HepG2 (cell line): Measurements from ENCODE around the gene PHF2. TPM values are rescaled to one million over a fixed set of nuclear protein-coding genes. Genes with fewer than 3 reads are reported as not detected.

ENCODE experiments used
- ATAC-seq: fragments of 200-7000 bp; cut with Tn5 transposase; 3 replicates; pipeline ENCODE4 v1.9.1; 2020; ENCODE audit warnings: mild to moderate bottlenecking, moderate library complexity
- BruUV-seq: library from RNA; stranded (reverse); fragments of 400-500 nt; replicated peaks from 2 replicates; lab custom pipeline; 2021; lab: Mats Ljungman, UMichigan
- CTCF ChIA-PET: fragments of 300-600 bp; formaldehyde crosslinking; extraction: SDS; loops from one replicate; lab custom pipeline; 2021; ENCODE audit warnings: low total read pairs, inconsistent platforms, low intra/inter-chr PET ratio; lab: Yijun Ruan, JAX
- POLR2A ChIA-PET: fragments of 350-600 bp; sonication (Branson Sonifier 250); formaldehyde crosslinking; loops from one replicate; lab custom pipeline; 2020; ENCODE audit warnings: antibody characterized with exemption, inconsistent platforms; lab: Yijun Ruan, JAX
- DNase-seq: peaks from one replicate; pipeline ENCODE4 v3.0.0-alpha.2; 2015; ENCODE audit warnings: low spot score
- FAIRE-seq: peaks from 3 replicates; lab custom pipeline; 2011; peaks lifted over from hg19 to GRCh38; lab: Jason Lieb, UNC
- H2AFZ ChIP-seq: one replicate; pipeline ENCODE4 v1.6.1; 2011; ENCODE audit warnings: low read length, inconsistent platforms
- H3K27ac ChIP-seq: fragments of 300-600 bp; 3 replicates; pipeline ENCODE4 v1.8.0; 2011; ENCODE audit warnings: mixed run types, mild to moderate bottlenecking, mixed read lengths, low read length, inconsistent platforms; ENCODE audit not compliant: insufficient read depth; ENCODE audit errors: extremely low read length
- H3K27me3 ChIP-seq, 2 experiments: fragments of 200-600 bp in 1 of 2; 2 replicates in 1 of 2; 3 replicates in 1 of 2; pipeline versions ENCODE4 v1.6.0 to v1.8.0; 2011; ENCODE audit warnings: low read length in 2 of 2, mild to moderate bottlenecking in 2 of 2, moderate library complexity in 2 of 2, inconsistent platforms in 1 of 2; ENCODE audit not compliant: insufficient read depth in 2 of 2, control insufficient read depth in 1 of 2
- H3K36me3 ChIP-seq, 2 experiments: fragments of 200-600 bp in 1 of 2; replicated peaks in 1 of 2; 2 replicates in 1 of 2; 3 replicates in 1 of 2; pipeline versions ENCODE4 v1.5.1 to v1.8.0; 2011; ENCODE audit warnings: low read length in 2 of 2, inconsistent platforms in 1 of 2; ENCODE audit not compliant: insufficient read depth in 2 of 2, control insufficient read depth in 1 of 2
- H3K4me1 ChIP-seq: 2 replicates; pipeline ENCODE4 v1.5.1; 2012; ENCODE audit warnings: low read length, inconsistent platforms; ENCODE audit not compliant: insufficient read depth
- H3K4me2 ChIP-seq: 2 replicates; pipeline ENCODE4 v1.6.0; 2011; ENCODE audit warnings: low read depth, low read length, inconsistent platforms
- H3K4me3 ChIP-seq, 3 experiments: fragments of 200-600 bp in 1 of 3; sonication (generic), shearing (Covaris generic) in 1 of 3; replicated peaks in 1 of 3; 2 replicates each; pipeline ENCODE4 v1.5.1; 2011 to 2016; ENCODE audit warnings: low read length in 3 of 3, inconsistent platforms in 2 of 3, low read depth in 2 of 3, mild to moderate bottlenecking in 2 of 3, control low read depth in 1 of 3, mixed read lengths in 1 of 3; ENCODE audit not compliant: insufficient read depth in 1 of 3
- H3K79me2 ChIP-seq: one replicate; pipeline ENCODE4 v1.6.1; 2011; ENCODE audit warnings: low read length, inconsistent platforms; ENCODE audit not compliant: insufficient read depth
- H3K9ac ChIP-seq: 2 replicates; pipeline ENCODE4 v1.6.0; 2011; ENCODE audit warnings: mild to moderate bottlenecking, low read depth, low read length, inconsistent platforms; ENCODE audit not compliant: insufficient read depth
- H3K9me3 ChIP-seq: 2 replicates; pipeline ENCODE4 v1.5.1; 2012; ENCODE audit warnings: mild to moderate bottlenecking, low read length
- H4K20me1 ChIP-seq: 2 replicates; pipeline ENCODE4 v1.6.0; 2011; ENCODE audit warnings: inconsistent platforms, mild to moderate bottlenecking, low read length, moderate library complexity; ENCODE audit not compliant: insufficient read depth
- DNMT1 ChIP-seq: sonication (generic); formaldehyde crosslinking; IDR thresholded peaks from 2 replicates; pipeline ENCODE4 v1.5.1; 2020; ENCODE audit warnings: mild to moderate bottlenecking, missing genetic modification reagents
- FOXA1 ChIP-seq, 2 experiments: fragments of 450-650 bp in 1 of 2; sonication (generic) in 1 of 2; formaldehyde crosslinking in 1 of 2; IDR thresholded peaks; 2 replicates each; pipeline versions ENCODE4 v1.4.0 to v1.6.1; 2016 to 2020; ENCODE audit warnings: missing genetic modification reagents in 1 of 2
- SNAI1 ChIP-seq: sonication (generic); formaldehyde crosslinking; IDR thresholded peaks from 2 replicates; pipeline ENCODE4 v1.5.0; 2020; ENCODE audit warnings: mild to moderate bottlenecking, missing genetic modification reagents, borderline replicate concordance
- ZFY ChIP-seq: sonication (generic); formaldehyde crosslinking; IDR thresholded peaks from 2 replicates; pipeline ENCODE4 v1.4.0; 2020; ENCODE audit warnings: missing genetic modification reagents
- ZNF12 ChIP-seq: sonication (generic); formaldehyde crosslinking; IDR thresholded peaks from 2 replicates; pipeline ENCODE4 v1.5.0; 2020; ENCODE audit warnings: missing genetic modification reagents
- WGBS: methylation state at CpG from one replicate; pipeline ENCODE4 v1.1.6; 2017; ENCODE audit warnings: low lambda C conversion rate; 5-methylcytosine and 5-hydroxymethylcytosine counted together
- in situ Hi-C: cut with HindIII; loops from 2 replicates; pipeline ENCODE4 v1.10.0; 2017; ENCODE audit warnings: low pct_unique_long_range_greater_than_20kb; ENCODE audit not compliant: extremely low pct_ligation_motif_present
- intact Hi-C: fragments of 100-400 bp; cut with micrococcal nuclease; formaldehyde crosslinking; loops from one replicate; pipeline ENCODE4 v1.10.0; 2022; ENCODE audit not compliant: unreplicated experiment
- polyA plus RNA-seq, 8 experiments: library from polyadenylated mRNA; depleted of rRNA in 3 of 8; stranded (reverse) in 7 of 8; unstranded in 1 of 8; fragments of >200 nt; fragmentation: Illumina TruSeq in 4 of 8; extraction: Trizol in 4 of 8; gene quantifications; 2 replicates each; pipeline versions ENCODE4 v1.2.1 to v1.2.3, GENCODE V29; 2011 to 2016; ENCODE audit warnings: low read depth in 4 of 8, missing spikeins in 1 of 8, mixed read lengths in 1 of 8; ENCODE audit not compliant: insufficient read depth in 1 of 8
- total RNA-seq, 5 experiments: library from RNA; depleted of rRNA; stranded (reverse); fragments of >200 nt; fragmentation: Illumina TruSeq; extraction: Trizol; gene quantifications; 2 replicates each; pipeline ENCODE4 v1.2.3, GENCODE V29; 2016; ENCODE audit warnings: low read depth in 1 of 5
- TF ChIP-seq, protein P1 (sequence below): sonication (generic); formaldehyde crosslinking; IDR thresholded peaks from 2 replicates; pipeline ENCODE4 v1.8.1; 2023; ENCODE audit warnings: missing genetic modification reagents, mild to moderate bottlenecking, borderline replicate concordance

The PHF2 gene
- total and polyA plus RNA-seq, 2 of the 13 experiments (the other 11 are each of a cell fraction or from before 2014, with no cell fraction given): 6.6 to 9.1 TPM

DNA sequence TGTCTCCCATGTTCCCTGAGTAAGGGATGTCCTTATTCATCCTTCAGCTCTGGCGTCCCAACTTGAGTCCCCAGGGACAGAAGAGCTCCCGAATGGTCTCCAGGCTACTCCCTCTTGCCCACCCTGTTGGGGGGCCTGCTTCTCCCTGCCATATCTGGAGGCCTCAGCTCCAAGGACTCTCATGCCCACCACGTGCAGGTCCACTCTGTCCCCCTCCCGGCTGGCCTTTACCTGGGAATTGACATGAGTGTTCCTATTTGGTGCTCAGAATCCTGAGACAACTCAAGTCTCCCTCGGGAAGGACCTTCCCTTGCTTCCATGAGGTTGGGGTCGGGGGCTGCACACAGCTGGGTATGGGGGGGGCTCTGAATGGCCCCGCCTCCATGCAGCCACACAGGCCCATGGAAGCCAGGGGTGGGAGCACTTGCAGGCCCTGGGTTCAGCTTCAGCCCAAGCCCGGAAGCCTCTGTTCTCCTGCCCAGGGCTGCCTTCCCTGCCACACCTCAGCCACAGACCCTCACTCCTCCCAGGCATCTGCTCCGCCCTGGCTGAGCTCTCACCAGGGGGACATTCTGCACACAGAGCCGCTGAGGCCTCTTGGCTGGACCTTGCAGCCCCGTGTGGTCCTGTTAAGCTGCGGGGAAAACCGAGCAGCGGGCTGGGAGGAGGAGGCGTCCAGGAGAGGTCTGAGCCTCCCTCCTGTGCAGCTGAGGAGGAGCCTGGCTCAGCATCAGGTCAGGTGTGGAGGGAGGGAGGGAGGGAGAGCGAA, 121.9 kb downstream of the PHF2 start:
- ATAC-seq: peak; percentile 53
- CTCF ChIA-PET: no interaction called here
- Histone ChIP-seq H3K9me3 (no peaks in the 10 kb centered on the region), H2AFZ (no peak overlapping the region), H3K4me2 (peak overlapping the region; percentile 36; the same call in 1 of the 2 replicates), H3K79me2 (no peaks in the 10 kb centered on the region), H4K20me1 (no peaks in the 10 kb centered on the region), H3K4me3 (no peak overlapping the region), H3K27me3 (peaks cover 0 to 12% of the 10 kb centered on the region in 2 experiments; a peak in 2 of 5 replicates), H3K4me1 (peaks cover 8% of the 10 kb centered on the region; the same call in 1 of the 2 replicates), H3K9ac (no peak overlapping the region), H3K36me3 (no peaks in the 10 kb centered on the region), H3K27ac (no peak overlapping the region)
- TF ChIP-seq ZFY (CRISPR knock-in tag): no peak
- TF ChIP-seq, protein P1, sequence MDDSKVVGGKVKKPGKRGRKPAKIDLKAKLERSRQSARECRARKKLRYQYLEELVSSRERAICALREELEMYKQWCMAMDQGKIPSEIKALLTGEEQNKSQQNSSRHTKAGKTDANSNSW (CRISPR knock-in tag): no peak
- DNase-seq: no peak
- intact Hi-C loops: no loop called here
- FAIRE-seq: no peak
- 22% methylated on average over 11 of the region's 16 CpGs for WGBS
- no TSS peak for BruUV-seq
- POLR2A ChIA-PET: no interaction called here
- in situ Hi-C loops: no loop called here

DNA sequence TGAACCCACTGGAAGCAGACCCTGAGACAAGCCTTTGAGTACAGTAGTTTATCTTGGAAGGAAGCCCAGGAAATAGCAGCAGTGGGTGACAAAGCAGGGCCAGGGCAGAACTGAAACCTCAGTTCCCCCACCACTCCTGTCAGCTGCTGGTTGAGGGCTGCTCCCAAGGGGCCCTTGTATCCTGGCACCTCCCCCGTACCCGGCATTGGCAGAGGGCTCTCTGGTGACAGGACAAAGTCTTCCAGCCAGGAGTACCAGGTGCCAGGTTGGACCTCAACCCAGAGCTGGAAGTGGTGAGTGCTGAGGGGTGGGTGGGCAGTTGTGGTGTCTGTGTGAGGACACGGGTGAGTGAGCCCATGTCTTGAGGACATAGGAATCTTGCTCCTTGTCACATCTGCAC, 123.3 kb downstream of the PHF2 start:
- ATAC-seq: no peak
- in situ Hi-C loops: no loop called here
- H2AFZ ChIP-seq: no peak overlapping the region
- H3K4me1 ChIP-seq: peaks cover 8% of the 10 kb centered on the region; the same call in 1 of the 2 replicates
- no peaks in the 10 kb centered on the region for H3K36me3 ChIP-seq
- H3K4me3 ChIP-seq: no peak overlapping the region
- no peak overlapping the region for H3K9ac ChIP-seq
- WGBS: 10% methylated on average over 2 of the region's 3 CpGs
- no peaks in the 10 kb centered on the region for H3K9me3 ChIP-seq
- CTCF ChIA-PET: no interaction called here
- POLR2A ChIA-PET: no interaction called here
- DNase-seq: no peak
- no peaks in the 10 kb centered on the region for H3K79me2 ChIP-seq
- intact Hi-C loops: no loop called here
- no peak overlapping the region for H3K4me2 ChIP-seq
- TF ChIP-seq FOXA1 (IDR thresholded peaks at IDR 0.05) (no peak), FOXA1 (CRISPR knock-in tag; IDR thresholded peaks at IDR 0.05) (no peak), SNAI1 (CRISPR knock-in tag) (no peak), ZNF12 (CRISPR knock-in tag) (no peak), DNMT1 (CRISPR knock-in tag) (no peak)
- peaks cover 0 to 12% of the 10 kb centered on the region in 2 experiments; a peak in 2 of 5 replicates for H3K27me3 ChIP-seq
- no peak overlapping the region for H3K27ac ChIP-seq
- no peak for FAIRE-seq
- H4K20me1 ChIP-seq: no peaks in the 10 kb centered on the region
- BruUV-seq: no TSS peak
